ENCODE results near the gene ADGRF1. TPM values are rescaled to one million over a fixed set of nuclear protein-coding genes. Genes with fewer than 3 reads are reported as not detected.

ADGRF1 gene
- polyA plus RNA-seq, 2 of the 4 experiments (the other 2 are of a cell fraction): 0.01 TPM; not detected in 1

DNA sequence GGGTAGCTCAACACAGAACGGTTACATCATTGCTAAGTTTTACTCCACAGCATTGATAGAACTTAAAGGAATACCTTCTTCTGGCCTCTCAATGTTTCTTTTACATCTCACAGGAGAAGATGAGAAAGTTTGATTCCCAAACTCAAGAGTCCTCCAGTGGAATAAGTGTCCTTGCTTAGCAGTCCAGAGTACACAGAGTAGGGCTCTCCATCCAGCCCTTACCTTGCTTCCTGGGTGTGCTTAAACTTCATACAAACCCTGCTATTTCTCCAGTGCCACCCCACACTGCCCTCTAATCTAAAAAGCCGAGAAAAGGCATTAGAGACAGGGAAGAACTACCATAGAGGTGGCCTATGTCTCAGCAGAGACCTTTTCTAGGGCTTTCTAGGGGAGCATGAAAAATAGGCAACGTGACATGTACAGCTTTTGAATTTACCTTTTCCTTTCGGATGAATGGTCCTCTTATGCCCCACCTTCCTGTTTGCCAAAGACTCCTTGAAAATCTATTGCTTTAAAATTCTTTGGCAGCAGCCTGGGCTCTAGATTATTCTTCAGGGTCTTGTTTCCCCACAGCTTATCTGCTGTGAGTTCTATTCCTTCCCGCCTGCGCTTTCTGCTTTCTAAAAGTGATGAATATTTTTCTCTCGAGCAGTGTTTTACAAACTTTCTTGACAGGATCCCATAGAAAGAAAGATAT, 12.1 kb downstream of the ADGRF1 start:
- WGBS (ENCODE audit: missing lambda C conversion rate): 79% methylated on average over 7 of the region's 7 CpGs
- CTCF ChIA-PET: no interaction called here
- POLR2A ChIA-PET: no interaction called here
- TF ChIP-seq TP53 (CRISPR knock-in tag; IDR thresholded peaks at IDR 0.05) (no peak), CHD2 (IDR thresholded peaks at IDR 0.05; ENCODE audit: low read length, partially characterized antibody) (no peak), ZC3H11A (IDR thresholded peaks at IDR 0.05) (no peak), CHD4 (IDR thresholded peaks at IDR 0.05; ENCODE audit: borderline replicate concordance) (no peak), NFE2L2 (conservative IDR thresholded peaks at IDR 0.05; ENCODE audit: low read length) (no peak), EHMT2 (IDR thresholded peaks at IDR 0.05; ENCODE audit: low read depth) (no peak), HOXA7 (CRISPR knock-in tag; IDR thresholded peaks at IDR 0.05) (no peak), RCOR1 (IDR thresholded peaks at IDR 0.05; ENCODE audit: low read depth, low read length) (no peak)
- TF ChIP-seq, protein P1, sequence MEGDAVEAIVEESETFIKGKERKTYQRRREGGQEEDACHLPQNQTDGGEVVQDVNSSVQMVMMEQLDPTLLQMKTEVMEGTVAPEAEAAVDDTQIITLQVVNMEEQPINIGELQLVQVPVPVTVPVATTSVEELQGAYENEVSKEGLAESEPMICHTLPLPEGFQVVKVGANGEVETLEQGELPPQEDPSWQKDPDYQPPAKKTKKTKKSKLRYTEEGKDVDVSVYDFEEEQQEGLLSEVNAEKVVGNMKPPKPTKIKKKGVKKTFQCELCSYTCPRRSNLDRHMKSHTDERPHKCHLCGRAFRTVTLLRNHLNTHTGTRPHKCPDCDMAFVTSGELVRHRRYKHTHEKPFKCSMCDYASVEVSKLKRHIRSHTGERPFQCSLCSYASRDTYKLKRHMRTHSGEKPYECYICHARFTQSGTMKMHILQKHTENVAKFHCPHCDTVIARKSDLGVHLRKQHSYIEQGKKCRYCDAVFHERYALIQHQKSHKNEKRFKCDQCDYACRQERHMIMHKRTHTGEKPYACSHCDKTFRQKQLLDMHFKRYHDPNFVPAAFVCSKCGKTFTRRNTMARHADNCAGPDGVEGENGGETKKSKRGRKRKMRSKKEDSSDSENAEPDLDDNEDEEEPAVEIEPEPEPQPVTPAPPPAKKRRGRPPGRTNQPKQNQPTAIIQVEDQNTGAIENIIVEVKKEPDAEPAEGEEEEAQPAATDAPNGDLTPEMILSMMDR (IDR thresholded peaks at IDR 0.05): no peak
- H3K9me3 ChIP-seq: no peaks in the 10 kb centered on the region
- no peak overlapping the region for H3K4me2 ChIP-seq
- DNase-seq (ENCODE audit: low read depth in 1 of 2, low spot score in 1 of 2): no peak
- no peak for ATAC-seq
- FAIRE-seq: no peak
- no peak overlapping the region for H3K4me3 ChIP-seq
- no peaks in the 10 kb centered on the region for H3K4me1 ChIP-seq
- no peak overlapping the region for H3K27ac ChIP-seq

DNA sequence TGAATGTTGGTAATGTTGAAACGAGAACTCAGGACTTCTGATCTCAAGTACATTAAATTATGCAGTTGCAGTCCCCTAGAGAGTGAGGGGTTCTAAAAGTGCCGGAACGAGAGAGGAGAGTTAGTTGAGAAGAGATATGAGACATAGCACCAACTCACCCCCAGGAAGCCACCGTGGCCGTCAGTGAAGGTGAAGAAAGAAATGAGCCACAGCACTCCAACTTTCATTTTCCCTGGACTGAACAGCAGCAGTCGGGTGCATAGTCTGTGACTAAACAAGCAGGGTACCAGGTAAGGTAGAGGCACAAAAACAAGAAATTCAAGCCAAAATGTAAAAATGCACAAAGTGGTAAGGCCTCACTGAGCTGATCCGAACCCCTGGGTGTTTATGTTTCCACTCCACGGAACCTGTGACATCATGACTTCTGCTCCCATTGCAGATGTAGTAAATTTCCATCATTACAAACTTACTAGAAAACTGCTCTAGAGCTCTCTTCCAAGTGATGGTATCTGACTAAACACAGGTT, 13.2 kb downstream of the ADGRF1 start:
- no peak overlapping the region for H3K4me3 ChIP-seq
- ChIA-PET CTCF (interaction anchor here (1.2 kb wide), 1 partner anchor 181 kb away, joined by 5 read pairs; no protein-coding TSS in a partner anchor), POLR2A (no interaction called here)
- no peak for TF ChIP-seq ZFP36 (IDR thresholded peaks at IDR 0.05; ENCODE audit: borderline replicate concordance, partially characterized antibody)
- TF ChIP-seq, protein P2, sequence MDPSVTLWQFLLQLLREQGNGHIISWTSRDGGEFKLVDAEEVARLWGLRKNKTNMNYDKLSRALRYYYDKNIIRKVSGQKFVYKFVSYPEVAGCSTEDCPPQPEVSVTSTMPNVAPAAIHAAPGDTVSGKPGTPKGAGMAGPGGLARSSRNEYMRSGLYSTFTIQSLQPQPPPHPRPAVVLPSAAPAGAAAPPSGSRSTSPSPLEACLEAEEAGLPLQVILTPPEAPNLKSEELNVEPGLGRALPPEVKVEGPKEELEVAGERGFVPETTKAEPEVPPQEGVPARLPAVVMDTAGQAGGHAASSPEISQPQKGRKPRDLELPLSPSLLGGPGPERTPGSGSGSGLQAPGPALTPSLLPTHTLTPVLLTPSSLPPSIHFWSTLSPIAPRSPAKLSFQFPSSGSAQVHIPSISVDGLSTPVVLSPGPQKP (IDR thresholded peaks at IDR 0.05; ENCODE audit: low read depth, low read length): no peak
- no peak for TF ChIP-seq ZNF302 (CRISPR knock-in tag; IDR thresholded peaks at IDR 0.05)
- no peak for TF ChIP-seq SREBF2 (IDR thresholded peaks at IDR 0.05)
- no peak for TF ChIP-seq EHF (CRISPR knock-in tag; IDR thresholded peaks at IDR 0.05)
- TF ChIP-seq, protein P3, sequence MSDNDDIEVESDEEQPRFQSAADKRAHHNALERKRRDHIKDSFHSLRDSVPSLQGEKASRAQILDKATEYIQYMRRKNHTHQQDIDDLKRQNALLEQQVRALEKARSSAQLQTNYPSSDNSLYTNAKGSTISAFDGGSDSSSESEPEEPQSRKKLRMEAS (IDR thresholded peaks at IDR 0.05): no peak
- no peaks in the 10 kb centered on the region for H3K4me1 ChIP-seq
- H3K9me3 ChIP-seq: no peaks in the 10 kb centered on the region
- no peak for ATAC-seq
- no peak overlapping the region for H3K4me2 ChIP-seq
- WGBS (ENCODE audit: missing lambda C conversion rate): 70% methylated on average over 8 of the region's 8 CpGs
- DNase-seq (ENCODE audit: low read depth in 1 of 2, low spot score in 1 of 2): no peak
- no peak overlapping the region for H3K27ac ChIP-seq
- no peak for FAIRE-seq

DNA sequence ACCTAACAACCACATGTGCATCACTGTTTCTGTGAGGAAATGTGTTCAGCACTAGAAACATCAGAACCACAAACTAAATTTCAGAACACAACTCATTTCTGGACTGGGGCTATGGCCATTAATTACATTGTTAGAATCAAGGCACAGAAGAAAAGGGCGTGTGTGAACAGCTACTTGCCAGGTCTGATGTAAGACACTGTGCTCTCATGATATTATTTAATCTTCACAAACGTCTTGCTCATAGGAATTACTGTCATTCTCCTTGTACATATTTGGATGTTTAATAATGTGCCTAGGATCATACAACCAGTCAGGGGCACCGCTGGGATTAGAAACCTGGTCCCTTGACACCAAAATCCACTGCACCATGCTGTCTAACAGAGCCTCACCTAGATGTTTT, 14.8 kb downstream of the ADGRF1 start:
- Histone ChIP-seq H3K4me1 (no peaks in the 10 kb centered on the region), H3K27ac (no peak overlapping the region), H3K4me3 (no peak overlapping the region), H3K4me2 (no peak overlapping the region), H3K9me3 (no peaks in the 10 kb centered on the region)
- 39% methylated on average over 3 of the region's 3 CpGs for WGBS (ENCODE audit: missing lambda C conversion rate)
- no peak for FAIRE-seq
- no peak for ATAC-seq
- POLR2A ChIA-PET: no interaction called here
- DNase-seq (ENCODE audit: low read depth in 1 of 2, low spot score in 1 of 2): no peak
- CTCF ChIA-PET: no interaction called here
- no peak for TF ChIP-seq RNF2 (IDR thresholded peaks at IDR 0.05; ENCODE audit: borderline replicate concordance, low read depth)
- TF ChIP-seq KDM5A (IDR thresholded peaks at IDR 0.05): no peak
- TF ChIP-seq GATA3 (IDR thresholded peaks at IDR 0.05; ENCODE audit: borderline replicate concordance): no peak
- TF ChIP-seq, protein P4, sequence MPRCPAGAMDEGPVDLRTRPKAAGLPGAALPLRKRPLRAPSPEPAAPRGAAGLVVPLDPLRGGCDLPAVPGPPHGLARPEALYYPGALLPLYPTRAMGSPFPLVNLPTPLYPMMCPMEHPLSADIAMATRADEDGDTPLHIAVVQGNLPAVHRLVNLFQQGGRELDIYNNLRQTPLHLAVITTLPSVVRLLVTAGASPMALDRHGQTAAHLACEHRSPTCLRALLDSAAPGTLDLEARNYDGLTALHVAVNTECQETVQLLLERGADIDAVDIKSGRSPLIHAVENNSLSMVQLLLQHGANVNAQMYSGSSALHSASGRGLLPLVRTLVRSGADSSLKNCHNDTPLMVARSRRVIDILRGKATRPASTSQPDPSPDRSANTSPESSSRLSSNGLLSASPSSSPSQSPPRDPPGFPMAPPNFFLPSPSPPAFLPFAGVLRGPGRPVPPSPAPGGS (IDR thresholded peaks at IDR 0.05): no peak
- TF ChIP-seq CBX8 (IDR thresholded peaks at IDR 0.05): no peak
- TF ChIP-seq, protein P5, sequence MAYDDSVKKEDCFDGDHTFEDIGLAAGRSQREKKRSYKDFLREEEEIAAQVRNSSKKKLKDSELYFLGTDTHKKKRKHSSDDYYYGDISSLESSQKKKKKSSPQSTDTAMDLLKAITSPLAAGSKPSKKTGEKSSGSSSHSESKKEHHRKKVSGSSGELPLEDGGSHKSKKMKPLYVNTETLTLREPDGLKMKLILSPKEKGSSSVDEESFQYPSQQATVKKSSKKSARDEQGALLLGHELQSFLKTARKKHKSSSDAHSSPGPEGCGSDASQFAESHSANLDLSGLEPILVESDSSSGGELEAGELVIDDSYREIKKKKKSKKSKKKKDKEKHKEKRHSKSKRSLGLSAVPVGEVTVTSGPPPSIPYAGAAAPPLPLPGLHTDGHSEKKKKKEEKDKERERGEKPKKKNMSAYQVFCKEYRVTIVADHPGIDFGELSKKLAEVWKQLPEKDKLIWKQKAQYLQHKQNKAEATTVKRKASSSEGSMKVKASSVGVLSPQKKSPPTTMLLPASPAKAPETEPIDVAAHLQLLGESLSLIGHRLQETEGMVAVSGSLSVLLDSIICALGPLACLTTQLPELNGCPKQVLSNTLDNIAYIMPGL (CRISPR knock-in tag; IDR thresholded peaks at IDR 0.05; ENCODE audit: borderline replicate concordance): no peak
- no peak for TF ChIP-seq SREBF2 (IDR thresholded peaks at IDR 0.05)
- no peak for TF ChIP-seq RARB (CRISPR knock-in tag; IDR thresholded peaks at IDR 0.05)
- TF ChIP-seq EHMT2 (IDR thresholded peaks at IDR 0.05; ENCODE audit: low read depth): no peak
- TF ChIP-seq MYC (IDR thresholded peaks at IDR 0.05; ENCODE audit: borderline replicate concordance, low read length): no peak
- no peak for TF ChIP-seq JUN (IDR thresholded peaks at IDR 0.05)
- no peak for TF ChIP-seq JUNB (IDR thresholded peaks at IDR 0.05)
- TF ChIP-seq POLR2AphosphoS2 (conservative IDR thresholded peaks at IDR 0.05; ENCODE audit: low read length): no peak
- TF ChIP-seq RCOR1 (IDR thresholded peaks at IDR 0.05; ENCODE audit: low read depth, low read length): no peak
- no peak for TF ChIP-seq KDM1A (IDR thresholded peaks at IDR 0.05; ENCODE audit: low read depth)
- TF ChIP-seq, protein P6, sequence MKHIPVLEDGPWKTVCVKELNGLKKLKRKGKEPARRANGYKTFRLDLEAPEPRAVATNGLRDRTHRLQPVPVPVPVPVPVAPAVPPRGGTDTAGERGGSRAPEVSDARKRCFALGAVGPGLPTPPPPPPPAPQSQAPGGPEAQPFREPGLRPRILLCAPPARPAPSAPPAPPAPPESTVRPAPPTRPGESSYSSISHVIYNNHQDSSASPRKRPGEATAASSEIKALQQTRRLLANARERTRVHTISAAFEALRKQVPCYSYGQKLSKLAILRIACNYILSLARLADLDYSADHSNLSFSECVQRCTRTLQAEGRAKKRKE (CRISPR knock-in tag; IDR thresholded peaks at IDR 0.05; ENCODE audit: low read depth): no peak

Data from A549 (cell line).